ENCODE measurements around the gene HS1BP3.

GRCh38 chr2:20607446-20607845 is 43.5 kb downstream of the HS1BP3 start:
- TF ChIP-seq CTCF (IDR thresholded peaks at IDR 0.05) (no peak), POLR2A (IDR thresholded peaks at IDR 0.05) (no peak)
